Left lung (tissue), 10 donors: Measurements from ENCODE around the gene CELF5. TPM values are rescaled to one million over a fixed set of nuclear protein-coding genes. Genes with fewer than 3 reads are reported as not detected.

Experiments
- ATAC-seq: fragments of 200-7000 bp; cut with Tn5 transposase; one replicate; pipeline ENCODE4 v1.9.1; 2020; ENCODE audit warnings: moderate library complexity
- DNase-seq, 4 donors: peaks; one replicate each; pipeline ENCODE4 v3.0.0-alpha.2; 2013 to 2020
- H3K27ac ChIP-seq, 2 donors: fragments of 200-600 bp; sonication (generic) in 1 of 2; one replicate each; pipeline versions ENCODE4 v1.5.0 to v1.8.0; 2020 to 2021
- H3K27me3 ChIP-seq, 2 donors: fragments of 200-600 bp; sonication (generic) in 1 of 2; one replicate each; pipeline versions ENCODE4 v1.5.0 to v1.8.0; 2020 to 2021
- H3K36me3 ChIP-seq, 2 donors: fragments of 200-600 bp; sonication (generic) in 1 of 2; one replicate each; pipeline versions ENCODE4 v1.5.0 to v1.8.0; 2020 to 2021
- H3K4me1 ChIP-seq, 2 donors: fragments of 200-600 bp; one replicate each; pipeline ENCODE4 v1.8.0; 2021
- H3K4me3 ChIP-seq, 2 donors: fragments of 200-600 bp; sonication (generic) in 1 of 2; one replicate each; pipeline versions ENCODE4 v1.5.0 to v1.8.0; 2020 to 2021; ENCODE audit warnings: mild to moderate bottlenecking in 1 of 2
- H3K9me3 ChIP-seq, 2 donors: fragments of 200-600 bp; sonication (generic) in 1 of 2; one replicate each; pipeline versions ENCODE4 v1.5.0 to v1.8.0; 2020 to 2021
- intact Hi-C, 2 donors: fragments of 100-400 bp; cut with DNase I; formaldehyde crosslinking; loops; one replicate each; pipeline versions ENCODE4 v1.11.2 to v1.14.2; 2022
- polyA plus RNA-seq, 6 donors: library from polyadenylated mRNA; unstranded; fragments of 120-200 nt; gene quantifications; one replicate each; pipeline ENCODE4 v1.2.1, GENCODE V29; 2013; ENCODE audit not compliant: insufficient read length in 6 of 6
- total RNA-seq, 2 donors: library from RNA; stranded (reverse); fragmentation: NEBNext Ultra II Directional; extraction: Animal tissue kit (Norgen Biotek cat#: 25700); gene quantifications; one replicate each; pipeline ENCODE4 v1.2.1, GENCODE V29; 2021
- TF ChIP-seq, protein P1 (sequence below), 2 donors: fragments of 200-600 bp; sonication (generic) in 1 of 2; IDR thresholded peaks; one replicate each; pipeline versions ENCODE4 v1.5.0 to v1.8.0; 2021; ENCODE audit warnings: antibody characterized with exemption in 2 of 2
- donor health status: DM: no; HTN: yes; CAD: no.
- donor health status: DM: no; HTN: no; CAD: no.

Gene CELF5
- total and polyA plus RNA-seq, 8 donors = 0.38 to 3.9 (median 2.2) TPM; not detected in 1

DNA sequence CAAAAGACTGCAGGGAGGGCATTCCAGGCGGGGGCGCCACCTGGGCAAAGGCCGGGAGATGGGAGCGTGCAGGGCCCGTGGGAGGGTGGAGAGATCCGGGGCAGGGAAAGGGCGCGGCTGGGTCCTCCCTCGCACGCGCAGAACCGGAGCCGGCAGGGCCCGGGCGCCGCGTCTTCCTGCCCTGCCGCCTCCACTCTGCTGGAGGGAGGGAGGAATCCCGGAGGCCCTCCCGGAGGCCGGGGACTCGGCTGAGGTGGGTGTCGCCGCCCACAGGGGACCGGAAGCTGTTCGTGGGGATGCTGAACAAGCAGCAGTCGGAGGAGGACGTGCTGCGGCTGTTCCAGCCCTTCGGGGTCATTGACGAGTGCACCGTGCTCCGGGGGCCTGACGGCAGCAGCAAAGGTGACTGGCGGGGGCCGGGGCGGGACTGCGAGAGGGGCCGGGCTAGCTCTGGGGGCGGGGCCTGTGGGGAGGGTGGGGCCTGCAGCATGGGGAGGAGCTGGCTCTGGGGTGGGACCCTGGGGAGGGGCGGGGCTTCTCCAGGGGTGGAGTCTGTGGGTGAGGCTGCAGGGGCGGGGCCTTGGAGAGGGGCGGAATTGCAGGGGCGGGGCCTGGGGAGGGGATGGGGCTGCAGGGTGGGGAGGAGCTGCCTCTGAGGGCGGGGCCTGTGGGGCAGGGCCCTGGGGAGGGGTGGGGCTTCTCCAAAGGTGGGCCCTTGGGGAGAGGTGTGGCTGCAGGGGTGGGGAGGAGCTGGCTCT is 51.3 kb downstream of the CELF5 start:
- TF ChIP-seq, protein P1, sequence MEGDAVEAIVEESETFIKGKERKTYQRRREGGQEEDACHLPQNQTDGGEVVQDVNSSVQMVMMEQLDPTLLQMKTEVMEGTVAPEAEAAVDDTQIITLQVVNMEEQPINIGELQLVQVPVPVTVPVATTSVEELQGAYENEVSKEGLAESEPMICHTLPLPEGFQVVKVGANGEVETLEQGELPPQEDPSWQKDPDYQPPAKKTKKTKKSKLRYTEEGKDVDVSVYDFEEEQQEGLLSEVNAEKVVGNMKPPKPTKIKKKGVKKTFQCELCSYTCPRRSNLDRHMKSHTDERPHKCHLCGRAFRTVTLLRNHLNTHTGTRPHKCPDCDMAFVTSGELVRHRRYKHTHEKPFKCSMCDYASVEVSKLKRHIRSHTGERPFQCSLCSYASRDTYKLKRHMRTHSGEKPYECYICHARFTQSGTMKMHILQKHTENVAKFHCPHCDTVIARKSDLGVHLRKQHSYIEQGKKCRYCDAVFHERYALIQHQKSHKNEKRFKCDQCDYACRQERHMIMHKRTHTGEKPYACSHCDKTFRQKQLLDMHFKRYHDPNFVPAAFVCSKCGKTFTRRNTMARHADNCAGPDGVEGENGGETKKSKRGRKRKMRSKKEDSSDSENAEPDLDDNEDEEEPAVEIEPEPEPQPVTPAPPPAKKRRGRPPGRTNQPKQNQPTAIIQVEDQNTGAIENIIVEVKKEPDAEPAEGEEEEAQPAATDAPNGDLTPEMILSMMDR (IDR thresholded peaks at IDR 0.05) = no peak
- peaks cover 0 to 9% of the 10 kb centered on the region in 2 donors for H3K9me3 ChIP-seq
- DNase-seq (peak in 3 of 4 donors; percentile 19 to 87 (median 77)), ATAC-seq (peak; percentile 88)
- H3K36me3 ChIP-seq = no peaks in the 10 kb centered on the region
- peaks cover 5 to 6% of the 10 kb centered on the region in 2 donors for H3K4me1 ChIP-seq
- no peak overlapping the region for H3K27ac ChIP-seq
- H3K27me3 ChIP-seq = peaks cover 15 to 92% of the 10 kb centered on the region in 2 donors
- peak overlapping the region; percentile 25 to 38 for H3K4me3 ChIP-seq
- intact Hi-C loops = no loop called here

GRCh38 chr19:3276341-3276799 is 51.9 kb downstream of the CELF5 start:
- H3K4me1 ChIP-seq = peaks cover 5 to 6% of the 10 kb centered on the region in 2 donors
- DNase-seq (peak in 2 of 4 donors; percentile 10 to 39), ATAC-seq (peak; percentile 66)
- H3K27me3 ChIP-seq = peaks cover 9 to 92% of the 10 kb centered on the region in 2 donors
- TF ChIP-seq, protein P1 (IDR thresholded peaks at IDR 0.05) = no peak
- intact Hi-C loops = no loop called here
- H3K4me3 ChIP-seq = no peak overlapping the region
- peaks cover 0 to 9% of the 10 kb centered on the region in 2 donors for H3K9me3 ChIP-seq
- no peak overlapping the region for H3K27ac ChIP-seq
- no peaks in the 10 kb centered on the region for H3K36me3 ChIP-seq

- Histone ChIP-seq H3K27me3 (peaks cover 8 to 92% of the 10 kb centered on the region in 2 donors), H3K4me3 (no peak overlapping the region), H3K4me1 (peaks cover 5 to 6% of the 10 kb centered on the region in 2 donors), H3K27ac (no peak overlapping the region), H3K9me3 (peaks cover 0 to 9% of the 10 kb centered on the region in 2 donors), H3K36me3 (no peaks in the 10 kb centered on the region)
- ATAC-seq (no peak), DNase-seq (no peak)
- TF ChIP-seq, protein P1 (IDR thresholded peaks at IDR 0.05) = no peak
- intact Hi-C loops = no loop called here
These were observed 53.2 kb downstream of the CELF5 start for GRCh38 chr19:3277649-3278048.

DNA sequence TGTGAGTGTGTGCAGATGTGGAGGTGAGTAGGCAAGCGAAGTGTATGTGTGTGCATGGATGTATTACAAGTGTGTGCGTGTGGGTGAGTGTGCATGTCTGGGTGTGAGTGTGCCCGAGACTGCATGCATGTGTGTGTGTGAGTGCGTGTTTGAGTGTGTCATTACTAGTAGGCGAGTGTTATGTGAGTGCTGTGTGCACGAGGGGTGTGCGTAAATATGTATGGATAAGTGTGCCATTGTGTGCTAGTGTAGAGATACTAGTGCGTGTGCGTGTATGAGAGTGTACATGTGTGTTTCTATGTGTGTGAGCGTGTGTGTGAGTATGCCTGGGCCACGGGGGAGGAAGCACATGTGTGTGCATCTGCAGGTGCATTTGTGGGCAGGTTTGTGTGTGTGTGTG is 53.8 kb downstream of the CELF5 start:
- no peak overlapping the region for H3K4me3 ChIP-seq
- peaks cover 8 to 92% of the 10 kb centered on the region in 2 donors for H3K27me3 ChIP-seq
- peaks cover 5 to 6% of the 10 kb centered on the region in 2 donors for H3K4me1 ChIP-seq
- peaks cover 0 to 2% of the 10 kb centered on the region in 2 donors for H3K9me3 ChIP-seq
- DNase-seq (no peak), ATAC-seq (no peak)
- TF ChIP-seq, protein P1 (IDR thresholded peaks at IDR 0.05) = no peak
- intact Hi-C loops = no loop called here
- no peaks in the 10 kb centered on the region for H3K36me3 ChIP-seq
- no peak overlapping the region for H3K27ac ChIP-seq

DNA sequence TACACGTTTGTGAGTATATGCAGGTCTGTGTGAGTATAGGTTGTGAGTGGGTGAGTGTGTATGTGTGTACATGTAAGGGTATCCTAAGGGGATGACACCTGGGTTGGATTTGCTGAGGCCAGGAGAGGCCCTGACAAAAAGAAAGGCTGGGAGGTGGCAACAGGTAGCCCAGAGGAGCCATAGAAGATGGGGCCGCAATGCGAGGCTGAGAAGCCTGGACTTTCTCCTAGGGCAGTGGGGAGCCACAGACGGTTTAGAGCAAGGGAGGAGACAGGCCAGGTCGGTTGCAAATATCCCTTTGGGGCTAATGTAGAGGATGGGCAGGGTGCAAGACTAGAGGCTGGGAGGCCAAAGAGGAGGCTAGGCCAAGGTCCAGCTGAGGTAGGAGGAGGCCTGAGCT is 54.3 kb downstream of the CELF5 start:
- Histone ChIP-seq H3K27ac (no peak overlapping the region), H3K36me3 (no peaks in the 10 kb centered on the region), H3K4me3 (no peak overlapping the region), H3K9me3 (no peaks in the 10 kb centered on the region), H3K4me1 (peaks cover 5 to 6% of the 10 kb centered on the region in 2 donors), H3K27me3 (peaks cover 8 to 92% of the 10 kb centered on the region in 2 donors)
- DNase-seq = no peak
- intact Hi-C loops = no loop called here
- TF ChIP-seq, protein P1 (IDR thresholded peaks at IDR 0.05) = no peak
- ATAC-seq = no peak
